Endothelial cell of umbilical vein (primary cell): ENCODE data around the gene B4GALNT3. TPM values are rescaled to one million over a fixed set of nuclear protein-coding genes. Genes with fewer than 3 reads are reported as not detected.

Source experiments
- BruUV-seq: library from RNA; stranded (reverse); fragments of 400-500 nt; replicated peaks from 2 replicates; lab custom pipeline; 2021; lab: Mats Ljungman, UMichigan
- CTCF ChIA-PET: fragments of 300-600, 350-600 bp; sonication (Branson Sonifier 250); formaldehyde crosslinking; loops from one replicate; lab custom pipeline; 2021; ENCODE audit warnings: antibody characterized with exemption, inconsistent platforms; lab: Charles Lee
- POLR2A ChIA-PET: fragments of 300-600, 350-600 bp; sonication (Branson Sonifier 250); formaldehyde crosslinking; loops from one replicate; lab custom pipeline; 2021; ENCODE audit warnings: antibody characterized with exemption, inconsistent platforms; lab: Charles Lee
- DNase-seq: peaks from one replicate; pipeline ENCODE4 v3.0.0-alpha.2; 2011; ENCODE audit warnings: low read depth, low spot score
- FAIRE-seq: peaks from 2 replicates; lab custom pipeline; 2011; peaks lifted over from hg19 to GRCh38; lab: Jason Lieb, UNC
- H2AFZ ChIP-seq: 2 replicates; pipeline ENCODE4 v1.6.0; 2012; ENCODE audit warnings: low read depth, low read length, control low read depth, inconsistent platforms
- H3K27ac ChIP-seq: 2 replicates; pipeline ENCODE4 v1.5.1; 2011; ENCODE audit warnings: low read depth, mild to moderate bottlenecking, control low read depth, low read length, moderate library complexity; ENCODE audit not compliant: insufficient read depth
- H3K27me3 ChIP-seq, 2 experiments: 2 replicates each; pipeline versions ENCODE4 v1.6.0 to v1.6.1; 2011; ENCODE audit warnings: low read length in 2 of 2, mixed read lengths in 1 of 2; ENCODE audit not compliant: control insufficient read depth in 2 of 2, insufficient read depth in 2 of 2
- H3K36me3 ChIP-seq, 2 experiments: 2 replicates in 1 of 2; 3 replicates in 1 of 2; pipeline ENCODE4 v1.5.1; 2011; ENCODE audit warnings: low read length in 2 of 2, mild to moderate bottlenecking in 1 of 2, moderate library complexity in 1 of 2; ENCODE audit not compliant: control insufficient read depth in 2 of 2, insufficient read depth in 2 of 2; ENCODE audit errors: extremely low read depth in 1 of 2
- H3K4me1 ChIP-seq: 3 replicates; pipeline ENCODE4 v1.5.1; 2011; ENCODE audit warnings: mild to moderate bottlenecking, low read length; ENCODE audit not compliant: control insufficient read depth, insufficient read depth; ENCODE audit errors: extremely low read depth
- H3K4me2 ChIP-seq: 2 replicates; pipeline ENCODE4 v1.6.1; 2011; ENCODE audit warnings: low read length, control low read depth, mixed read lengths; ENCODE audit not compliant: insufficient read depth
- H3K4me3 ChIP-seq, 3 experiments: fragments of 200-600 bp in 1 of 3; sonication (generic), shearing (Covaris generic) in 1 of 3; replicated peaks in 1 of 3; 2 replicates each; pipeline ENCODE4 v1.5.1; 2011 to 2016; ENCODE audit warnings: control low read depth in 3 of 3, low read length in 3 of 3, mild to moderate bottlenecking in 2 of 3, inconsistent platforms in 1 of 3, low read depth in 1 of 3, moderate library complexity in 1 of 3; ENCODE audit not compliant: insufficient read depth in 1 of 3
- H3K79me2 ChIP-seq: 2 replicates; pipeline ENCODE4 v1.6.0; 2012; ENCODE audit warnings: low read length, inconsistent platforms; ENCODE audit not compliant: control insufficient read depth, insufficient read depth
- H3K9ac ChIP-seq: replicated peaks from 2 replicates; pipeline ENCODE3; 2011; ENCODE audit warnings: low read length, control low read depth; ENCODE audit not compliant: insufficient read depth; ENCODE audit errors: extremely low read depth
- H3K9me1 ChIP-seq: replicated peaks from 3 replicates; pipeline ENCODE4 v1.6.0; 2011; ENCODE audit warnings: mild to moderate bottlenecking, low read length; ENCODE audit not compliant: control insufficient read depth, insufficient read depth; ENCODE audit errors: extremely low read depth
- H3K9me3 ChIP-seq: replicated peaks from 2 replicates; pipeline ENCODE4 v1.5.1; 2012; ENCODE audit warnings: low read length, inconsistent platforms; ENCODE audit not compliant: control insufficient read depth, insufficient read depth
- H4K20me1 ChIP-seq: replicated peaks from 2 replicates; pipeline ENCODE3; 2011; ENCODE audit warnings: mild to moderate bottlenecking, low read length; ENCODE audit not compliant: control insufficient read depth, insufficient read depth; ENCODE audit errors: extremely low read depth
- CTCF ChIP-seq, 2 donors: IDR thresholded peaks; 1 replicate in 1 of 2; 2 replicates in 1 of 2; pipeline ENCODE4 v1.5.1; 2011; ENCODE audit warnings: low read length in 2 of 2, mild to moderate bottlenecking in 2 of 2, moderate library complexity in 2 of 2, control low read depth in 1 of 2, inconsistent platforms in 1 of 2, low read depth in 1 of 2; ENCODE audit not compliant: insufficient read depth in 1 of 2; ENCODE audit errors: extremely low read depth in 1 of 2
- EZH2 ChIP-seq: IDR thresholded peaks from 2 replicates; pipeline ENCODE4 v1.6.1; 2012; ENCODE audit warnings: borderline replicate concordance, low read depth, mild to moderate bottlenecking, moderate library complexity, low read length, inconsistent platforms; ENCODE audit not compliant: severe bottlenecking
- FOS ChIP-seq: IDR thresholded peaks from 2 replicates; pipeline ENCODE4 v1.6.1; 2011; ENCODE audit warnings: mild to moderate bottlenecking, low read length, moderate library complexity, borderline replicate concordance; ENCODE audit not compliant: insufficient read depth
- GATA2 ChIP-seq: IDR thresholded peaks from 2 replicates; pipeline ENCODE4 v1.7.0; 2011; ENCODE audit warnings: low read depth, mild to moderate bottlenecking, moderate library complexity, mixed read lengths, low read length; ENCODE audit not compliant: insufficient read length, insufficient read depth
- JUN ChIP-seq: IDR thresholded peaks from 2 replicates; pipeline ENCODE4 v1.6.1; 2011; ENCODE audit warnings: borderline replicate concordance, low read depth; ENCODE audit not compliant: insufficient read length, insufficient read depth
- MAX ChIP-seq: IDR thresholded peaks from 2 replicates; pipeline ENCODE4 v1.6.1; 2011; ENCODE audit not compliant: insufficient read depth, insufficient read length
- MYC ChIP-seq: IDR thresholded peaks from one replicate; pipeline ENCODE4 v1.6.1; 2011; ENCODE audit warnings: mild to moderate bottlenecking, low read depth, low read length
- POLR2A ChIP-seq: IDR thresholded peaks from 2 replicates; pipeline ENCODE4 v1.6.1; 2012; ENCODE audit warnings: low read depth, mild to moderate bottlenecking, control low read depth, low read length
- POLR2AphosphoS5 ChIP-seq: IDR thresholded peaks from 2 replicates; pipeline ENCODE4 v1.6.1; 2012; ENCODE audit warnings: low read depth, mild to moderate bottlenecking, control low read depth, low read length, moderate library complexity; ENCODE audit not compliant: insufficient read depth
- dilution Hi-C: fragments of 300-500 bp; cut with MboI; formaldehyde crosslinking; loops from one replicate; pipeline ENCODE4 v1.15.0; 2019; ENCODE audit warnings: low sequenced_read_pairs; ENCODE audit not compliant: extremely low pct_ligation_motif_present
- intact Hi-C: fragments of 100-400 bp; cut with micrococcal nuclease; formaldehyde crosslinking; loops from one replicate; pipeline ENCODE4 v1.10.0; 2022
- polyA plus RNA-seq, 4 experiments: library from polyadenylated mRNA; depleted of rRNA in 3 of 4; stranded (reverse) in 3 of 4; unstranded in 1 of 4; fragments of >200 nt; gene quantifications; 2 replicates each; pipeline versions ENCODE4 v1.2.1 to v1.2.3, GENCODE V29; 2011 to 2012; ENCODE audit warnings: missing spikeins in 1 of 4
- total RNA-seq: library from RNA; stranded (reverse); gene quantifications from 2 replicates; pipeline ENCODE4 v1.2.3, GENCODE V29; 2021

B4GALNT3 gene
- total and polyA plus RNA-seq, 2 donors (not counting 3 experiments of a cell fraction or from before 2014, with no cell fraction given) = 0.07 TPM; not detected in 1

- Histone ChIP-seq H3K9ac (no peak overlapping the region), H3K4me3 (no peak overlapping the region), H3K79me2 (no peaks in the 10 kb centered on the region), H4K20me1 (peaks cover 2% of the 10 kb centered on the region), H3K27me3 (no peaks in the 10 kb centered on the region), H2AFZ (no peak overlapping the region), H3K9me1 (no peaks in the 10 kb centered on the region), H3K4me2 (no peak overlapping the region), H3K9me3 (no peaks in the 10 kb centered on the region), H3K27ac (no peak overlapping the region), H3K4me1 (no peaks in the 10 kb centered on the region), H3K36me3 (peaks cover 0 to 2% of the 10 kb centered on the region in 2 experiments)
- FAIRE-seq (peak; percentile 15), DNase-seq (no peak)
- BruUV-seq = no TSS peak
- intact Hi-C loops = no loop called here
- TF ChIP-seq POLR2AphosphoS5 = no peak
- CTCF ChIA-PET = no interaction called here
- dilution Hi-C loops = no loop called here
- POLR2A ChIA-PET = no interaction called here
These were observed 44.9 kb upstream of the B4GALNT3 start for GRCh38 chr12:414859-415258.

- H3K4me2 ChIP-seq = no peak overlapping the region
- H3K9ac ChIP-seq = no peak overlapping the region
- CTCF ChIA-PET = no interaction called here
- dilution Hi-C loops (no loop called here), intact Hi-C loops (no loop called here)
- no peak for TF ChIP-seq CTCF (IDR thresholded peaks at IDR 0.05; ENCODE audit: extremely low read depth in 1 of 2, insufficient read depth in 1 of 2, low read depth in 1 of 2, low read length in 2 of 2)
- no peak for TF ChIP-seq POLR2AphosphoS5
- TF ChIP-seq GATA2 = no peak
- TF ChIP-seq FOS = no peak
- TF ChIP-seq POLR2A = no peak
- TF ChIP-seq MYC = no peak
- no peak for TF ChIP-seq JUN
- no peak for TF ChIP-seq EZH2
- no peak for TF ChIP-seq MAX
- H3K27me3 ChIP-seq = no peaks in the 10 kb centered on the region
- H3K9me3 ChIP-seq = no peaks in the 10 kb centered on the region
- DNase-seq (no peak), FAIRE-seq (no peak)
- H3K4me3 ChIP-seq = no peak overlapping the region
- POLR2A ChIA-PET = no interaction called here
- no peaks in the 10 kb centered on the region for H3K4me1 ChIP-seq
- no peaks in the 10 kb centered on the region for H3K79me2 ChIP-seq
- H3K36me3 ChIP-seq = peaks cover 0 to 2% of the 10 kb centered on the region in 2 experiments
- BruUV-seq = no TSS peak
- no peak overlapping the region for H2AFZ ChIP-seq
- peaks cover 2% of the 10 kb centered on the region for H4K20me1 ChIP-seq
- no peak overlapping the region for H3K27ac ChIP-seq
- no peaks in the 10 kb centered on the region for H3K9me1 ChIP-seq
These were observed 41.3 kb upstream of the B4GALNT3 start for GRCh38 chr12:418432-418831.
